Fibroblast of lung (primary cell): ENCODE measurements around the gene ADAMTS10.

Source experiments
- CTCF ChIP-seq, 2 donors: IDR thresholded peaks in 1 of 2; conservative IDR thresholded peaks in 1 of 2; 1 replicate in 1 of 2; 2 replicates in 1 of 2; pipeline ENCODE4 v1.5.1; 2011 to 2012; ENCODE audit warnings: low read length in 2 of 2, control low read depth in 1 of 2, inconsistent platforms in 1 of 2, low read depth in 1 of 2, mild to moderate bottlenecking in 1 of 2
- EZH2 ChIP-seq: IDR thresholded peaks from 2 replicates; pipeline ENCODE4 v1.5.1; 2012; ENCODE audit warnings: low read length, control low read depth, mild to moderate bottlenecking; ENCODE audit errors: missing control alignments

- TF ChIP-seq EZH2 (no peak), CTCF (conservative IDR thresholded peaks at IDR 0.05 in 1 of 2, IDR thresholded peaks at IDR 0.05 in 1 of 2; ENCODE audit: low read depth in 1 of 2, low read length in 2 of 2) (no peak)
Measured at GRCh38 chr19:8561075-8561764, 49.3 kb downstream of the ADAMTS10 start.
